Coronary artery (tissue), 2 donors: ENCODE data around the gene LPIN1.
A peak's percentile ranks its signal among the peaks of the same experiment; 100 is the strongest.

Experiments
- DNase-seq: peaks from one replicate; pipeline ENCODE4 v3.0.0-alpha.2; 2017; ENCODE audit warnings: low spot score
- H3K27ac ChIP-seq, 2 donors: fragments of 200-600 bp; sonication (generic); one replicate each; pipeline ENCODE4 v1.5.1; 2016 to 2019
- H3K4me3 ChIP-seq: fragments of 200-600 bp; sonication (generic); 2 replicates; pipeline ENCODE4 v1.5.1; 2016; ENCODE audit warnings: mild to moderate bottlenecking, moderate library complexity
- TF ChIP-seq, protein P1 (sequence below): fragments of 200-600 bp; sonication (generic); IDR thresholded peaks from one replicate; pipeline ENCODE4 v1.5.1; 2019; ENCODE audit warnings: antibody characterized with exemption

LPIN1 gene

DNA sequence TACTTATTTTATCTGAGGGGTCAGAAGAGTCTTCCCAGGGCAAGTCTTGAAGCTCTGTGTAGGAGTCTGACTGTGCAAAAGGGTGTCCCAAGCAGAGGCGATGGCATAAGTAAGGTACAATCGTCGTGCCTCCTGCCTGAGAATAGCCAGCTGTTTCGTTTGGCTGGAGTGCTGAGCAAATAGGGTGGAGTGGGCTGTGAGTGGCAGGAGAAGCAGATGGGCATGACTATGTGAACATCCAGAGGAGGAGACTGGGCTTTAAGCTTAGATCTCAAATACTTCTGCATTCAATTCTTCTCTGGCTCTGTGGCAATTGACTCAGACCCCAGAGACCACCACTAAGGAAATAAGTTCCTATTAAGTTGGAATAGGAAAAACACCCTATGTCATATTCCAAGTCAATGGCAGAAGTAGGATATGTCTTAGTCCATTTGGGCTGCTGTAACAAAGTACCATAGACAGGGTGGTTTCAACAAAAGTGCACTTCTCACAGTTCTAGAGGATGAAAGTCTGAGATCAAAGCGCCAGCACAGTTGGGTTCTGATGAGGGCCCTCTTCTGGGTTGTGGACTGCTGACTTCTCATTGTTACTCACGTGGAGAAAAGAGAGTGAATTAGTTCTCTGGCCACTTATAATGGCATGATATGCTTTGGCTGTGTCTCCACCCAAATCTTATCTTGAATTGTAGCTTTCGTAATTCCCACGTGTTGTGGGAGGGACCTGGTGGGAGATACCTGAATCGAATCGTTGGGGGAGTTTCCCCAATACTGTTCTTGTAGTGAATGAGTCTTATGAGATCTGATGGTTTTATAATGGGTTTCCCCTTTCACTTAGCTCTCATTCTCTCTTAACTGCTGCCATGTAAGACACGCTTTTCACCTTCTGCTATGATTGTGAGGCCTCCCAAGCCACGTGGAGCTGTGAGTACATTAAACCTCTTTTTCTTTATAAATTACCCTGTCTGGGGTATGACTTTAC is 120.2 kb downstream of the LPIN1 start:
- Histone ChIP-seq H3K27ac (no peak overlapping the region), H3K4me3 (no peak overlapping the region)
- TF ChIP-seq, protein P1, sequence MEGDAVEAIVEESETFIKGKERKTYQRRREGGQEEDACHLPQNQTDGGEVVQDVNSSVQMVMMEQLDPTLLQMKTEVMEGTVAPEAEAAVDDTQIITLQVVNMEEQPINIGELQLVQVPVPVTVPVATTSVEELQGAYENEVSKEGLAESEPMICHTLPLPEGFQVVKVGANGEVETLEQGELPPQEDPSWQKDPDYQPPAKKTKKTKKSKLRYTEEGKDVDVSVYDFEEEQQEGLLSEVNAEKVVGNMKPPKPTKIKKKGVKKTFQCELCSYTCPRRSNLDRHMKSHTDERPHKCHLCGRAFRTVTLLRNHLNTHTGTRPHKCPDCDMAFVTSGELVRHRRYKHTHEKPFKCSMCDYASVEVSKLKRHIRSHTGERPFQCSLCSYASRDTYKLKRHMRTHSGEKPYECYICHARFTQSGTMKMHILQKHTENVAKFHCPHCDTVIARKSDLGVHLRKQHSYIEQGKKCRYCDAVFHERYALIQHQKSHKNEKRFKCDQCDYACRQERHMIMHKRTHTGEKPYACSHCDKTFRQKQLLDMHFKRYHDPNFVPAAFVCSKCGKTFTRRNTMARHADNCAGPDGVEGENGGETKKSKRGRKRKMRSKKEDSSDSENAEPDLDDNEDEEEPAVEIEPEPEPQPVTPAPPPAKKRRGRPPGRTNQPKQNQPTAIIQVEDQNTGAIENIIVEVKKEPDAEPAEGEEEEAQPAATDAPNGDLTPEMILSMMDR: no peak
- DNase-seq: peak; percentile 12

DNA sequence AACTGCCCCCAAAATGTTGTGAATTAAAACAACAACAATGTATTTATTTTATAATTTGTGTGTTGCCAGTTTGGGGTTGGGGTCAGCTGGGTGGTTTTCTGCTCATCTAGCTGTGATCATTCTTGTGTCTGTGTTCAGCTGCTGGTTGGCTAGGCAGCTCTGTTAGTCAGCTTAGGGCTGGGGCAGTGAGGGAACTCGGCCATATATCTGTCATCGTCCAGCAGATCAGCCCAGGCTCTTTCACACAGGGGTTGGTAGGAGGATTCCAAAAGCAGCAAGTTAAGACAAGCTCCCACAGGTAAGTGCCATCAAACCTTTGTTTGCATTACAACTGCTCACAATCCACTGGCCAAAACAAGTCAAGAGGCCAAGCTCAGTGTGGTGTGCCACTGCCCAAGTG is 121.5 kb downstream of the LPIN1 start:
- peak; percentile 53 for DNase-seq
- H3K4me3 ChIP-seq: no peak overlapping the region
- H3K27ac ChIP-seq: no peak overlapping the region
- TF ChIP-seq, protein P1: no peak

DNA sequence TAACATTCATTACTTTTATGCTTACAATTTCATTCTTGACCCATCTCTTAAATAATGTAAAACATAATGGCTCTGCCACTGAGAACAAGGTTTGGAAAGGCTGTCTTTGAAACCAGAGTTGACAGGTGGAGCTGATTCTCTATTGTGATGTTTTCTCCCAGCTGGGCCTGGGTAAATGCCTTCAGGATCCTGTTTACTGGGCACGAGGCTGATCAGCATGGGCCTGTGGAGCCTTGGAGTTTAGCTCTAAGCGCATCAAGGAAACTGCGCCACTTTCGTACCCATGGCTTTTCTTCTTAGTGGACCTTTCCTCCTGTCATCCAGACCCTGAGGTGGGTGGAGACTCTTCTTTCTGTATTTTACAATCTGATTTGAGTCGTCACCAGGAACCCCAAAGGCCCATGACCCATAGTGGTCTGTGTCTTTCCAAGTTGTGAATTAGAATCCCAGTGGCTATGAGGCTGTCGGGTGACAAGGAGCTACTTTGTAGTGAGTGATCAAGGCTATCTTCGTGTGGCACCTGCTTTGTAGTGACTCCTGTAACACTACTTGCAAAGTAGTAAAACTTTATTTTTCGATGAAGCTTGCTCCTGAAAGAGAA is 123.1 kb downstream of the LPIN1 start:
- TF ChIP-seq, protein P1: no peak
- no peak overlapping the region for H3K27ac ChIP-seq
- peak; percentile 38 for DNase-seq
- no peak overlapping the region for H3K4me3 ChIP-seq

DNA sequence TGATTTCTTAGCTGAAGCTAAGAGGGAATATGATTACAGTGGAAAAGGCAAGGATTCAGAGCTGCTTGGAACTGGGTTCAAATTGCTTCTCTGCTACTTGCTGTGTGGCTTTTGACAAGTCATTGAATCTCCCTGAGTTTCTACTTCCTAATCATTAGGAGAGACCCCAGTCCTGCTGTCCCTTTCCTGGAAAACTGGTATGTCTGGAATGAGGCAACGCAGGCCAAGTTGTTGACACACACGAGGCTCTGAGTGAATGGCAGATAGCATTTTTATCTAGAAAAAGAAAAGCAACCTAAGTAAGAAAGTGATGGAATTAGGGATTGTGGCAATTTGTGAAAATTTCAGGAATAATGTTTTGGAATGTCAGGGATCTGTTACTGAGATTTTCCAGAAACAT is 123.6 kb downstream of the LPIN1 start:
- DNase-seq: peak; percentile 4
- no peak overlapping the region for H3K27ac ChIP-seq
- TF ChIP-seq, protein P1: no peak
- no peak overlapping the region for H3K4me3 ChIP-seq

DNA sequence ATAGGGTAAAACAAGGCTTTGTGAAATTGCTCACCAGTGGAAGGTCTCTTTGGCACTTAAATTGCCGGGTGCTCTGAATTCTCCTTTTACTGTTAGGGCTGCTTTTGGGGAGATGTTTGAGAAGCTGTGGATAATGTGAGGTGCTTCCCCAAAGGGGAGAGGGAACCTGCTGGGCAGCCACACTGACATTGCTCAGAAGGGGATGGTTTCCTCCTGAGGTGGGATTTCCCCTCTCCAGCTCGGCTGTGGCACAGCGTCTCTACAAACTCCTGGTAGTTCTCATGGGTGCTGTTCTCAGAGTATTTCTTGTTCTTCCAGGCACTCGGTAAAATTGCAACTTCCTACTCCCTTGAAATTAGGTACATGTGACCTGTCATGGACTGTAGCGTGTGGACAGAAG is 124.2 kb downstream of the LPIN1 start:
- Histone ChIP-seq H3K4me3 (no peak overlapping the region), H3K27ac (no peak overlapping the region)
- TF ChIP-seq, protein P1: no peak
- peak; percentile 58 for DNase-seq

DNA sequence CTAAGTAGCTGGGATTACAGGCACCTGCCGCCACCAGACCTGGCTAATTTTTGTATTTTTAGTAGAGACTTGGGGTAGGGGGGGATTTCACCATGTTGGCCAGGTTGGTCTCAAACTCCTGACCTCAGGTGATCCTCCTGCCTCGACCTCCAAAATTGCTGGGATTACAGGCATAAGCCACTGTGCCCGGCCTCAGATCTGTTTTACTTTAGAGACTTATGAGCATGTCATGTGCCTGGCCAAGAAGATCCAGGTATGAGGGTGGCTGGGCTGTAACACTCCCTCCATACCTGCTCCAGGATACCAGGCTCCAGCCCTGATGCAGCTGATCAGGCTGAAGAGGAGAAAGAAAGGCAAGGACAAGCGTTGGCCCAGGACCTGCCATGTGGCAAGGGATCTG is 125.0 kb downstream of the LPIN1 start:
- Histone ChIP-seq H3K27ac (no peak overlapping the region), H3K4me3 (no peak overlapping the region)
- peak; percentile 49 for DNase-seq
- TF ChIP-seq, protein P1: no peak
